GM13977 (cell line): ENCODE data around the gene CRELD1.

ENCODE experiments used
- DNase-seq: peaks from one replicate; pipeline ENCODE4 v3.0.0; 2012; ENCODE audit warnings: low spot score
- CTCF ChIP-seq: IDR thresholded peaks from 2 replicates; pipeline ENCODE4 v1.5.1; 2012; ENCODE audit warnings: mild to moderate bottlenecking, control low read depth; ENCODE audit not compliant: insufficient read depth; ENCODE audit errors: extremely low read depth, missing control alignments
- in situ Hi-C: fragments of 300-500 bp; cut with MboI; formaldehyde crosslinking; loops from one replicate; pipeline ENCODE4 v1.12.0; 2022; ENCODE audit warnings: low sequenced_read_pairs, low pct_unique_long_range_greater_than_20kb, mixed read lengths, inconsistent platforms; ENCODE audit not compliant: unreplicated experiment

The CRELD1 gene

GRCh38 chr3:9970020-9970652 is 36.5 kb downstream of the CRELD1 start:
- TF ChIP-seq CTCF: no peak
- DNase-seq: no peak
- in situ Hi-C loops: no loop called here

GRCh38 chr3:9976721-9977709 is 43.4 kb downstream of the CRELD1 start:
- DNase-seq: no peak
- in situ Hi-C loops: no loop called here
- no peak for TF ChIP-seq CTCF

- no peak for DNase-seq
- no peak for TF ChIP-seq CTCF
Observed at GRCh38 chr3:9978710-9979305, 45.2 kb downstream of the CRELD1 start.

GRCh38 chr3:9980251-9980650 is 46.6 kb downstream of the CRELD1 start:
- DNase-seq: no peak
- TF ChIP-seq CTCF: no peak
- in situ Hi-C loops: no loop called here

More at GRCh38 chr3:9978710-9979305, 45.2 kb downstream of the CRELD1 start:
- in situ Hi-C loops: no loop called here

GRCh38 chr3:9986230-9986725 is 52.6 kb downstream of the CRELD1 start:
- TF ChIP-seq CTCF: no peak
- in situ Hi-C loops: no loop called here
- DNase-seq: no peak

GRCh38 chr3:9994086-9994844 is 60.6 kb downstream of the CRELD1 start:
- DNase-seq: no peak
- in situ Hi-C loops: no loop called here

More at GRCh38 chr3:9994086-9994844, 60.6 kb downstream of the CRELD1 start:
- TF ChIP-seq CTCF: no peak
